ENCODE data around the gene FOXP2. TPM values are rescaled to one million over a fixed set of nuclear protein-coding genes. Genes with fewer than 3 reads are reported as not detected.
A peak's percentile ranks its signal among the peaks of the same experiment; 100 is the strongest.

FOXP2 gene
- total and polyA plus RNA-seq, 2 experiments from 2014 or later: 10.0 to 14.7 TPM

GRCh38 chr7:114653364-114654088 is 238.9 kb downstream of the FOXP2 start:
- Histone ChIP-seq H3K9me2 (replicated peaks; ENCODE audit: insufficient read depth) (no peaks in the 10 kb centered on the region), H3K36me3 (replicated peaks; ENCODE audit: insufficient read depth, low read depth) (no peaks in the 10 kb centered on the region), H3K79me2 (no peaks in the 10 kb centered on the region), H3K27ac (peak overlapping the region; percentile 4), H3K4me3 (no peak overlapping the region), H3K9me3 (ENCODE audit: low read depth) (no peaks in the 10 kb centered on the region), H3K4me1 (ENCODE audit: insufficient read depth) (no peaks in the 10 kb centered on the region), H4K20me1 (ENCODE audit: insufficient read depth, poor library complexity, severe bottlenecking) (no peaks in the 10 kb centered on the region), H2AFZ (no peak overlapping the region), H3K4me2 (peak overlapping the region; percentile 44), H3K27me3 (no peaks in the 10 kb centered on the region)
- WGBS (ENCODE audit: low lambda C conversion rate, missing lambda C conversion rate): 41% methylated on average over 10 of the region's 10 CpGs
- peak; percentile 17 for DNase-seq (ENCODE audit: low spot score)
- TF ChIP-seq CTCF (IDR thresholded peaks at IDR 0.05; ENCODE audit: poor library complexity) (no peak), EZH2phosphoT487 (IDR thresholded peaks at IDR 0.05; ENCODE audit: low read depth, severe bottlenecking, unreplicated experiment) (no peak), EZH2 (IDR thresholded peaks at IDR 0.05; ENCODE audit: borderline replicate concordance) (no peak)

GRCh38 chr7:114656466-114656865 is 241.9 kb downstream of the FOXP2 start:
- Histone ChIP-seq H3K4me3 (no peak overlapping the region), H4K20me1 (ENCODE audit: insufficient read depth, poor library complexity, severe bottlenecking) (no peaks in the 10 kb centered on the region), H3K4me2 (no peak overlapping the region), H3K9me2 (replicated peaks; ENCODE audit: insufficient read depth) (no peaks in the 10 kb centered on the region), H3K27me3 (no peaks in the 10 kb centered on the region), H3K36me3 (replicated peaks; ENCODE audit: insufficient read depth, low read depth) (no peaks in the 10 kb centered on the region), H3K79me2 (no peaks in the 10 kb centered on the region), H3K4me1 (ENCODE audit: insufficient read depth) (no peaks in the 10 kb centered on the region), H2AFZ (no peak overlapping the region), H3K9me3 (ENCODE audit: low read depth) (no peaks in the 10 kb centered on the region), H3K27ac (no peak overlapping the region)
- WGBS (ENCODE audit: low lambda C conversion rate, missing lambda C conversion rate): 66% methylated on average over 3 of the region's 3 CpGs
- DNase-seq (ENCODE audit: low spot score): no peak
- no peak for TF ChIP-seq CTCF (IDR thresholded peaks at IDR 0.05; ENCODE audit: poor library complexity)
- TF ChIP-seq EZH2 (IDR thresholded peaks at IDR 0.05; ENCODE audit: borderline replicate concordance): no peak
- TF ChIP-seq EZH2phosphoT487 (IDR thresholded peaks at IDR 0.05; ENCODE audit: low read depth, severe bottlenecking, unreplicated experiment): no peak

GRCh38 chr7:114657279-114657678 is 242.7 kb downstream of the FOXP2 start:
- no peak for DNase-seq (ENCODE audit: low spot score)
- no peak overlapping the region for H2AFZ ChIP-seq
- no peaks in the 10 kb centered on the region for H3K9me2 ChIP-seq (replicated peaks; ENCODE audit: insufficient read depth)
- no peaks in the 10 kb centered on the region for H3K9me3 ChIP-seq (ENCODE audit: low read depth)
- H4K20me1 ChIP-seq (ENCODE audit: insufficient read depth, poor library complexity, severe bottlenecking): no peaks in the 10 kb centered on the region
- no peaks in the 10 kb centered on the region for H3K4me1 ChIP-seq (ENCODE audit: insufficient read depth)
- H3K27me3 ChIP-seq: no peaks in the 10 kb centered on the region
- H3K36me3 ChIP-seq (replicated peaks; ENCODE audit: insufficient read depth, low read depth): no peaks in the 10 kb centered on the region
- TF ChIP-seq EZH2phosphoT487 (IDR thresholded peaks at IDR 0.05; ENCODE audit: low read depth, severe bottlenecking, unreplicated experiment): no peak
- no peak for TF ChIP-seq EZH2 (IDR thresholded peaks at IDR 0.05; ENCODE audit: borderline replicate concordance)
- no peak for TF ChIP-seq CTCF (IDR thresholded peaks at IDR 0.05; ENCODE audit: poor library complexity)
- no peak overlapping the region for H3K4me2 ChIP-seq
- H3K27ac ChIP-seq: no peak overlapping the region
- H3K79me2 ChIP-seq: no peaks in the 10 kb centered on the region
- no peak overlapping the region for H3K4me3 ChIP-seq
- 94% methylated on average over 2 of the region's 2 CpGs for WGBS (ENCODE audit: low lambda C conversion rate, missing lambda C conversion rate)
